Measurements from ENCODE around the gene DNAH2. TPM values are rescaled to one million over a fixed set of nuclear protein-coding genes. Genes with fewer than 3 reads are reported as not detected.

The DNAH2 gene
- total and polyA plus RNA-seq, 2 of the 13 experiments (the other 11 are each of a cell fraction or from before 2014, with no cell fraction given) = not detected

DNA sequence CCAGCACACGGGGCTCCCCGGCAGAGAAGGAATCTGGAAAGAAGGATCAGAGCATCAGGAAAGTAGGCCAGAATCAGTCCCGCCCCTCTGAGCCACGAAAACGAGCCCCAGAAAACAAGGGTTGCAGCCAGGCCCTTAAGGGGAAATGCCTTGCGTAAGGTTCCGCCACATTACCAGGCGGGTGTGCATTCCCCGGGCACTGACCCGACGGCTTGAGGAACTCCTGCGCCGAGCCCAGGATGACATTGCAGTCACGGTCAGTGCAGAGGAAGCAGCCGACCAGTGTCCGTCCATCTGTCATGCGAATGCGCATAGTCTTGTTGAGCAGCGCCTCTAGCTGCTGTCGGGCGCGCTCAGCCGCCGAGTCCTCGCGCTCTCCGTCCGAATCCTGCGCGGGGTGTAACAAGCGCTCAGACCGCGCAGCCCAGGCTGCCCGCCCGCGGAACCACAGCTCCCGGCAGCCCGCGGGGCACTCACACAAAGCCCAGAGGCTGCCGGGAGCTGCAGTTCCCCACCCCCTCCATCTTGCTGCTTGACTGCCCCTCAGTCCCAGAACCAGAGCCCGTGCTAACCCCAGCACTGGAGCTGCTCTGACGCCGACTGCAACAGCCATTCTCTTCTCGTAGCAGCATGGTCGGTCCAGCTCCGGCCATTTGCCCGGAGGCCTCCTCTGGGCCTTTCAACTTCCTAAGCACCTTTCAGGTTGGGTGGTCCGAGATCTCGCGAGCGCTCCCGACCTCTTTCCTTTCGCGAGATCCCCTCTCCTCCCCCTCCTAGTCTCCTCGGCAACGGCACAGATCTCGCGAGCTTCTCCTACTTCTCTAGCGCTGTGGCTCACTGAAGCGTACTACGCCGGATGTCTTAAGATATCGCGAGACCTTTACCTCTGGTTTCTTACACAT lies 139.5 kb downstream of the DNAH2 start, which contains the start of gene NAA38 (continued):
- no peak; the same call in 1 of the 2 replicates for TF ChIP-seq REPIN1 (CRISPR knock-in tag; IDR thresholded peaks at IDR 0.05; ENCODE audit: borderline replicate concordance, low read depth)
- 0 out of 2 replicates have a peak, but pooled peaks have one; percentile 19 for TF ChIP-seq MIER3 (CRISPR knock-in tag; IDR thresholded peaks at IDR 0.05; ENCODE audit: borderline replicate concordance)
- TF ChIP-seq, protein P1, sequence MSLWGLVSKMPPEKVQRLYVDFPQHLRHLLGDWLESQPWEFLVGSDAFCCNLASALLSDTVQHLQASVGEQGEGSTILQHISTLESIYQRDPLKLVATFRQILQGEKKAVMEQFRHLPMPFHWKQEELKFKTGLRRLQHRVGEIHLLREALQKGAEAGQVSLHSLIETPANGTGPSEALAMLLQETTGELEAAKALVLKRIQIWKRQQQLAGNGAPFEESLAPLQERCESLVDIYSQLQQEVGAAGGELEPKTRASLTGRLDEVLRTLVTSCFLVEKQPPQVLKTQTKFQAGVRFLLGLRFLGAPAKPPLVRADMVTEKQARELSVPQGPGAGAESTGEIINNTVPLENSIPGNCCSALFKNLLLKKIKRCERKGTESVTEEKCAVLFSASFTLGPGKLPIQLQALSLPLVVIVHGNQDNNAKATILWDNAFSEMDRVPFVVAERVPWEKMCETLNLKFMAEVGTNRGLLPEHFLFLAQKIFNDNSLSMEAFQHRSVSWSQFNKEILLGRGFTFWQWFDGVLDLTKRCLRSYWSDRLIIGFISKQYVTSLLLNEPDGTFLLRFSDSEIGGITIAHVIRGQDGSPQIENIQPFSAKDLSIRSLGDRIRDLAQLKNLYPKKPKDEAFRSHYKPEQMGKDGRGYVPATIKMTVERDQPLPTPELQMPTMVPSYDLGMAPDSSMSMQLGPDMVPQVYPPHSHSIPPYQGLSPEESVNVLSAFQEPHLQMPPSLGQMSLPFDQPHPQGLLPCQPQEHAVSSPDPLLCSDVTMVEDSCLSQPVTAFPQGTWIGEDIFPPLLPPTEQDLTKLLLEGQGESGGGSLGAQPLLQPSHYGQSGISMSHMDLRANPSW (CRISPR knock-in tag; IDR thresholded peaks at IDR 0.05; ENCODE audit: borderline replicate concordance) = no peak
- peak; percentile 71; the same call in 1 of the 2 replicates for TF ChIP-seq SIN3A (IDR thresholded peaks at IDR 0.05; ENCODE audit: borderline replicate concordance, low read depth, low read length)
- peak; percentile 96 for TF ChIP-seq HNRNPLL (IDR thresholded peaks at IDR 0.05; ENCODE audit: low read depth, low read length, poor library complexity, severe bottlenecking)
- TF ChIP-seq, protein P2, sequence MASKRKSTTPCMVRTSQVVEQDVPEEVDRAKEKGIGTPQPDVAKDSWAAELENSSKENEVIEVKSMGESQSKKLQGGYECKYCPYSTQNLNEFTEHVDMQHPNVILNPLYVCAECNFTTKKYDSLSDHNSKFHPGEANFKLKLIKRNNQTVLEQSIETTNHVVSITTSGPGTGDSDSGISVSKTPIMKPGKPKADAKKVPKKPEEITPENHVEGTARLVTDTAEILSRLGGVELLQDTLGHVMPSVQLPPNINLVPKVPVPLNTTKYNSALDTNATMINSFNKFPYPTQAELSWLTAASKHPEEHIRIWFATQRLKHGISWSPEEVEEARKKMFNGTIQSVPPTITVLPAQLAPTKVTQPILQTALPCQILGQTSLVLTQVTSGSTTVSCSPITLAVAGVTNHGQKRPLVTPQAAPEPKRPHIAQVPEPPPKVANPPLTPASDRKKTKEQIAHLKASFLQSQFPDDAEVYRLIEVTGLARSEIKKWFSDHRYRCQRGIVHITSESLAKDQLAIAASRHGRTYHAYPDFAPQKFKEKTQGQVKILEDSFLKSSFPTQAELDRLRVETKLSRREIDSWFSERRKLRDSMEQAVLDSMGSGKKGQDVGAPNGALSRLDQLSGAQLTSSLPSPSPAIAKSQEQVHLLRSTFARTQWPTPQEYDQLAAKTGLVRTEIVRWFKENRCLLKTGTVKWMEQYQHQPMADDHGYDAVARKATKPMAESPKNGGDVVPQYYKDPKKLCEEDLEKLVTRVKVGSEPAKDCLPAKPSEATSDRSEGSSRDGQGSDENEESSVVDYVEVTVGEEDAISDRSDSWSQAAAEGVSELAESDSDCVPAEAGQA (IDR thresholded peaks at IDR 0.05; ENCODE audit: low read depth) = no peak
- TF ChIP-seq, protein P2 (CRISPR knock-in tag; IDR thresholded peaks at IDR 0.05; ENCODE audit: borderline replicate concordance) = no peak
- TF ChIP-seq ZNF563 (CRISPR knock-in tag; IDR thresholded peaks at IDR 0.05) = peak; percentile 27; the same call in 1 of the 2 replicates
- TF ChIP-seq, protein P3, sequence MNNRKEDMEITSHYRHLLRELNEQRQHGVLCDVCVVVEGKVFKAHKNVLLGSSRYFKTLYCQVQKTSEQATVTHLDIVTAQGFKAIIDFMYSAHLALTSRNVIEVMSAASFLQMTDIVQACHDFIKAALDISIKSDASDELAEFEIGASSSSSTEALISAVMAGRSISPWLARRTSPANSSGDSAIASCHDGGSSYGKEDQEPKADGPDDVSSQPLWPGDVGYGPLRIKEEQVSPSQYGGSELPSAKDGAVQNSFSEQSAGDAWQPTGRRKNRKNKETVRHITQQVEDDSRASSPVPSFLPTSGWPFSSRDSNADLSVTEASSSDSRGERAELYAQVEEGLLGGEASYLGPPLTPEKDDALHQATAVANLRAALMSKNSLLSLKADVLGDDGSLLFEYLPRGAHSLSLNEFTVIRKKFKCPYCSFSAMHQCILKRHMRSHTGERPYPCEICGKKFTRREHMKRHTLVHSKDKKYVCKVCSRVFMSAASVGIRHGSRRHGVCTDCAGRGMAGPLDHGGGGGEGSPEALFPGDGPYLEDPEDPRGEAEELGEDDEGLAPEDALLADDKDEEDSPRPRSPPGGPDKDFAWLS (CRISPR knock-in tag; IDR thresholded peaks at IDR 0.05; ENCODE audit: borderline replicate concordance) = no peak
- TF ChIP-seq ZNF788 (CRISPR knock-in tag; IDR thresholded peaks at IDR 0.05; ENCODE audit: borderline replicate concordance) = peak; percentile 79; the same call in 1 of the 2 replicates
- 0 out of 2 replicates have a peak, but pooled peaks have one; percentile 13 for TF ChIP-seq GATAD2A (CRISPR knock-in tag; IDR thresholded peaks at IDR 0.05)
- TF ChIP-seq, protein P4, sequence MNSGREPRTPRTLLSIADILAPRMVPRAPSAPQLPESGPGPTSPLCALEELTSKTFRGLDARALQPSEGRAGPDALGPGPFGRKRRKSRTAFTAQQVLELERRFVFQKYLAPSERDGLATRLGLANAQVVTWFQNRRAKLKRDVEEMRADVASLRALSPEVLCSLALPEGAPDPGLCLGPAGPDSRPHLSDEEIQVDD (CRISPR knock-in tag; IDR thresholded peaks at IDR 0.05; ENCODE audit: borderline replicate concordance) = peak; percentile 37; the same call in 1 of the 2 replicates
- TF ChIP-seq, protein P5, sequence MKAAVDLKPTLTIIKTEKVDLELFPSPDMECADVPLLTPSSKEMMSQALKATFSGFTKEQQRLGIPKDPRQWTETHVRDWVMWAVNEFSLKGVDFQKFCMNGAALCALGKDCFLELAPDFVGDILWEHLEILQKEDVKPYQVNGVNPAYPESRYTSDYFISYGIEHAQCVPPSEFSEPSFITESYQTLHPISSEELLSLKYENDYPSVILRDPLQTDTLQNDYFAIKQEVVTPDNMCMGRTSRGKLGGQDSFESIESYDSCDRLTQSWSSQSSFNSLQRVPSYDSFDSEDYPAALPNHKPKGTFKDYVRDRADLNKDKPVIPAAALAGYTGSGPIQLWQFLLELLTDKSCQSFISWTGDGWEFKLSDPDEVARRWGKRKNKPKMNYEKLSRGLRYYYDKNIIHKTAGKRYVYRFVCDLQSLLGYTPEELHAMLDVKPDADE (CRISPR knock-in tag; IDR thresholded peaks at IDR 0.05) = no peak; the same call in 1 of the 2 replicates
